HG03159 (cell line): Measurements from ENCODE around the gene PUS1.
"Not testable (repeated sequence)": the region's sequence is repeated elsewhere in the genome, so short reads cannot be mapped to it uniquely, and the experiment has no call there.

Source experiments
- ATAC-seq: cut with Tn5 transposase; IDR thresholded peaks from one replicate; pipeline ENCODE4 v1.9.1; 2021; ENCODE audit warnings: mild to moderate bottlenecking, moderate library complexity; ENCODE audit not compliant: unreplicated experiment

The PUS1 gene

GRCh38 chr12:131959116-131959515 is 30.0 kb downstream of the PUS1 start:
- ATAC-seq, result no peak

- ATAC-seq, result no peak
Observed at GRCh38 chr12:131959641-131960589, 30.8 kb downstream of the PUS1 start.

GRCh38 chr12:131960590-131961325 is 31.7 kb downstream of the PUS1 start:
- not testable (repeated sequence) for ATAC-seq

GRCh38 chr12:131961328-131961727 is 32.3 kb downstream of the PUS1 start:
- not testable (repeated sequence) for ATAC-seq

GRCh38 chr12:131962069-131962468 is 33.0 kb downstream of the PUS1 start:
- no peak for ATAC-seq

- ATAC-seq, result no peak
Observed at GRCh38 chr12:131963381-131963780, 34.3 kb downstream of the PUS1 start.

- ATAC-seq, result no peak
Observed at GRCh38 chr12:131965073-131965472, 36.0 kb downstream of the PUS1 start.

- ATAC-seq, result no peak
Observed at GRCh38 chr12:131971226-131971625, 42.1 kb downstream of the PUS1 start.

- no peak for ATAC-seq
Observed at GRCh38 chr12:131975228-131975627, 46.2 kb downstream of the PUS1 start.

- no peak for ATAC-seq
Observed at GRCh38 chr12:131979606-131980005, 50.5 kb downstream of the PUS1 start.

GRCh38 chr12:131980263-131980662 is 51.2 kb downstream of the PUS1 start:
- no peak for ATAC-seq

- no peak for ATAC-seq
Observed at GRCh38 chr12:131981388-131981787, 52.3 kb downstream of the PUS1 start.

GRCh38 chr12:131982041-131982440 is 53.0 kb downstream of the PUS1 start:
- ATAC-seq, result no peak

- no peak for ATAC-seq
Observed at GRCh38 chr12:131983026-131983425, 54.0 kb downstream of the PUS1 start.

- ATAC-seq, result no peak
Observed at GRCh38 chr12:131983554-131983953, 54.5 kb downstream of the PUS1 start.

GRCh38 chr12:131984334-131984733 is 55.3 kb downstream of the PUS1 start:
- no peak for ATAC-seq

GRCh38 chr12:131985510-131985875 is 56.4 kb downstream of the PUS1 start:
- ATAC-seq, result not testable (repeated sequence)

- ATAC-seq, result no peak
Observed at GRCh38 chr12:131986361-131986760, 57.3 kb downstream of the PUS1 start.

- no peak for ATAC-seq
Observed at GRCh38 chr12:131986910-131987309, 57.8 kb downstream of the PUS1 start.

GRCh38 chr12:131987552-131987951 is 58.5 kb downstream of the PUS1 start:
- ATAC-seq, result no peak

- no peak for ATAC-seq
Observed at GRCh38 chr12:131988054-131988796, 59.1 kb downstream of the PUS1 start.
